Osteocyte (in vitro differentiated cells): Measurements from ENCODE around the gene NEK4. TPM values are rescaled to one million over a fixed set of nuclear protein-coding genes. Genes with fewer than 3 reads are reported as not detected.

Experiments
- DNase-seq: peaks from one replicate; pipeline ENCODE4 v3.0.0; 2021; ENCODE audit warnings: mixed read lengths; ENCODE audit not compliant: unreplicated experiment; ENCODE audit errors: extremely low spot score
- H3K27ac Mint-ChIP-seq: one replicate; pipeline ENCODE4 v1.8.0; 2021; ENCODE audit warnings: mild to moderate bottlenecking, mixed read lengths; ENCODE audit not compliant: unreplicated experiment
- H3K27me3 Mint-ChIP-seq: one replicate; pipeline ENCODE4 v1.8.0; 2021; ENCODE audit warnings: mixed read lengths; ENCODE audit not compliant: unreplicated experiment
- H3K36me3 Mint-ChIP-seq: one replicate; pipeline ENCODE4 v1.8.0; 2021; ENCODE audit warnings: mixed read lengths; ENCODE audit not compliant: unreplicated experiment
- H3K4me1 Mint-ChIP-seq: one replicate; pipeline ENCODE4 v1.8.0; 2021; ENCODE audit warnings: mixed read lengths; ENCODE audit not compliant: unreplicated experiment
- H3K4me3 Mint-ChIP-seq: one replicate; pipeline ENCODE4 v1.8.0; 2021; ENCODE audit warnings: mild to moderate bottlenecking, moderate library complexity, mixed read lengths; ENCODE audit not compliant: unreplicated experiment
- H3K9me3 Mint-ChIP-seq: one replicate; pipeline ENCODE4 v1.8.0; 2021; ENCODE audit warnings: mixed read lengths; ENCODE audit not compliant: unreplicated experiment
- total RNA-seq: library from RNA; stranded (reverse); gene quantifications from 2 replicates; pipeline ENCODE4 v1.2.1, GENCODE V29; 2021
- TF ChIP-seq, protein P1 (sequence below): fragments of 200-600 bp; sonication (generic); IDR thresholded peaks from 2 replicates; pipeline ENCODE4 v1.5.0; 2021; ENCODE audit warnings: antibody characterized with exemption, mild to moderate bottlenecking, moderate library complexity

Gene NEK4
- total RNA-seq, 1 donor from 2014 or later, result 23.1 TPM

DNA sequence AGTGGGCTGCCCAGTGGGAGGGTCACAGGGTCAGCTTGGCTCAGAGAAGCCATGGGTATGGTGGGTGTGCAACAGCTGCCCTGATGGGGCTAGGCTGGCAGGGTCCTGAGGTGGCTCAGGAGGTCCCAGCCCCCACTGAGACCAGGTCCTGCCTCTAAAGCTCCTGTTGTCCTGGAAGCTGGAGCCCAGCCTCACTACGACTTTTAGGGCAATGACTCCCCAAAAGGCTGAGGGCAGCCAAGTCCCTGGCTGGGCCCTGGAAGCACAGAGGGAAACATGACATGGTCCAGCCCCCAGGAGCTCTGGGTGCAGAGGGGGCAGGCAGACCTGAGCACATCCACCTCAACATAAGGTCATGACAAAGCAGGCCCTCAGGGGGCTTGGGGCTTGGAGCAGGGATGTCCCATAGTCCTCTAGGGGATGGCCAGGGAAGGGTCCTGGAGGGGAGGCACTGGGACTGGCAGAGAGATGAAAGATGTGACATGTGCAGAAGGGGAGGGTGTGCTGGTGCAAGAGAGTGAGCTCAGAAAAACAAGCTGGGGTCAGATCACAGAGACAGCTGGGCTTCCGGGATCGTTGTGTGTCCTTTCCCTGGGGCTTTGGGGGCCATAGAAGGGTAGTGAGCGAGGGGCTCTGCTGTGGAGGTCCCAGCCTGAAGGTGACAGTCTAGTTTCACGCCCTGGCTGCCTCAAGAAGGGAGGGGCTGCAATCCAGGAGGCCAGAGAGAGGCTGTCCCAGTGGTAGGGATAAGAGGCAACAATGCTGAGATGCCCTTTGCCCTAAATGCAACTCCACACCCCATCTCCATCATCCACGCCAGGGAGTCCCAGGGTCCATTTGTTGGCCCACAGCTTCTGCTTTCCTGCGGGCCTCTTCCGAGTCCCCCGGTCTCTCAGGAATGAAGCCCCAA is 23.2 kb upstream of the NEK4 start:
- Mint-ChIP-seq H3K9me3 (no peaks in the 10 kb centered on the region), H3K4me1 (peaks cover 12% of the 10 kb centered on the region), H3K4me3 (no peak overlapping the region), H3K36me3 (no peaks in the 10 kb centered on the region), H3K27me3 (no peaks in the 10 kb centered on the region), H3K27ac (no peak overlapping the region)
- TF ChIP-seq, protein P1, sequence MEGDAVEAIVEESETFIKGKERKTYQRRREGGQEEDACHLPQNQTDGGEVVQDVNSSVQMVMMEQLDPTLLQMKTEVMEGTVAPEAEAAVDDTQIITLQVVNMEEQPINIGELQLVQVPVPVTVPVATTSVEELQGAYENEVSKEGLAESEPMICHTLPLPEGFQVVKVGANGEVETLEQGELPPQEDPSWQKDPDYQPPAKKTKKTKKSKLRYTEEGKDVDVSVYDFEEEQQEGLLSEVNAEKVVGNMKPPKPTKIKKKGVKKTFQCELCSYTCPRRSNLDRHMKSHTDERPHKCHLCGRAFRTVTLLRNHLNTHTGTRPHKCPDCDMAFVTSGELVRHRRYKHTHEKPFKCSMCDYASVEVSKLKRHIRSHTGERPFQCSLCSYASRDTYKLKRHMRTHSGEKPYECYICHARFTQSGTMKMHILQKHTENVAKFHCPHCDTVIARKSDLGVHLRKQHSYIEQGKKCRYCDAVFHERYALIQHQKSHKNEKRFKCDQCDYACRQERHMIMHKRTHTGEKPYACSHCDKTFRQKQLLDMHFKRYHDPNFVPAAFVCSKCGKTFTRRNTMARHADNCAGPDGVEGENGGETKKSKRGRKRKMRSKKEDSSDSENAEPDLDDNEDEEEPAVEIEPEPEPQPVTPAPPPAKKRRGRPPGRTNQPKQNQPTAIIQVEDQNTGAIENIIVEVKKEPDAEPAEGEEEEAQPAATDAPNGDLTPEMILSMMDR, result no peak
- no peak for DNase-seq

DNA sequence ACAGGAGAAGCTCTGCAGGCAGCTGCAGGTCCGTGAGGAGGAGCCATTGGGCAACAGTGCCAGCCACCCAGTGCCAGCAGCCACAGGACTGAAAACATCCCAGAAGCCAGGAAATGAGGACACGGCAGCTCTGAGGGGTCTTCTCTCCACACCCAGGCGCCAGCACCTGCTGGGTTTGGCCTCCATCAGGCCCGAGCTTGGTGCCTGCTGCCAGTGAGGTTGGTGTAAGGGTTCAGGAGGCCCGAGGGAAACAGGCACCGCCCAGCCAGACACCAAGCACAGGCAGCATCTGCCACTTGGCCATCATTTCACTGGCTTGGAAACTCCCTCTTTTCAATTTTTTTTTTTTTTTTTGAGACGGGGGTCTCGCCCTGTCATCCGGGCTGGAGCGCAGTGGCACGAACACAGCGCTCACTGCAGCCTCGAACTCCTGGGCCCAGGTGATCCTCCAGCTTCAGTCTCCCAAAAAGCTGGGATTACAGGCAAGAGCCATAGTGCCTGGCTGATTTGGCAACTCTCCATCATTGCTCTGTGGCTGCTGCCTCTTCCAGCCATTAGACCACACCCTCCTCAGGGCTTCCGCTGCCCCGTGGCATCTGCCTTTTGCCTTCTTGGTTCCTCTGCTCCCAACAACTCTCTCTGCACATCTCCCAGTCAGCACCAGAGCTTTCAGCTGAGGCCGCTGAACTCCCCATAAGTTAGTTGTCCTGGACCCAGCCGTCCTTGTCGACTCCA is 22.4 kb upstream of the NEK4 start:
- no peak for DNase-seq
- TF ChIP-seq, protein P1, result no peak
- Mint-ChIP-seq H3K27ac (no peak overlapping the region), H3K36me3 (no peaks in the 10 kb centered on the region), H3K4me3 (no peak overlapping the region), H3K27me3 (no peaks in the 10 kb centered on the region), H3K4me1 (peaks cover 10% of the 10 kb centered on the region), H3K9me3 (no peaks in the 10 kb centered on the region)

DNA sequence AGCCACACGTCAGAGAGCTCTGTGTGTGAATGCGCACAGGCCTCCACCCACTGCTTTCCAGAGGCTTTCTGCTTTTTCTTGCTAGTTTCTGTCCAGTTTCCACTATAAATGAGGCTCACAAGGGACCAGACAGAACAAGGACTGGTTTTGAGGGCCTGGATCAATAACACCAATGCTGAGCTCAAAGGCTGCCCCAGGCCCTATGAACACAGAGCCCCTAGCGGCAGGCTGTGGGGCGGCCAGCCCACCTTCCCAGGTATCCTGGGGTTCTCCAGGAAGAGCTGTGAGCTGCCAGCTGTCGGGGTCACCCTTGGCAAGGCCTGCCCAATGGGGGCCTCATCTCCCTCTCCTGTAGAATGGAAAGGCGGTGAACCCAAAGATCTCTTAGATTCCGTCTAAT is 21.7 kb upstream of the NEK4 start:
- H3K4me3 Mint-ChIP-seq, result no peak overlapping the region
- no peaks in the 10 kb centered on the region for H3K9me3 Mint-ChIP-seq
- no peaks in the 10 kb centered on the region for H3K36me3 Mint-ChIP-seq
- TF ChIP-seq, protein P1, result no peak
- no peaks in the 10 kb centered on the region for H3K27me3 Mint-ChIP-seq
- peaks cover 10% of the 10 kb centered on the region for H3K4me1 Mint-ChIP-seq
- no peak overlapping the region for H3K27ac Mint-ChIP-seq
- DNase-seq, result no peak

DNA sequence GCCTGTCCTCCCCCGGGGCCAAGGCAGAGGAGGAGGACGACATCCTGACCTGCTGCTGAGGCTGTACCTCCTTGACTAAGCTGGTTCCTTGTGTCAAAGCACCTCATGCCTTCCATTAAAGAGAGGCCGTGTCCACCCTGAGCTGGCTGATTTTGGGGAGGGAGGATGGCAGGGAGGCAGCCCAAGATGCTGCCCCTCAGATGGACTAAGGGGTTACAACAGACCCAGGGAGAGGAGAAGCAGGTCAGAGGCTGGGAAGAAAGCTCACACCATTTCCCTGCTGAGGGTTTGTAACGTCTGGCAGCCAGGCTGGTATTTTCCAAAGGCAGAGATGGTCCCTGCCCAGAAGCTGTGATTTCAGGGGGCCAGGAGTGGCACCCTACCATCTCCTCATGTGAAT is 21.2 kb upstream of the NEK4 start:
- no peak for DNase-seq
- no peaks in the 10 kb centered on the region for H3K27me3 Mint-ChIP-seq
- H3K4me1 Mint-ChIP-seq, result peaks cover 10% of the 10 kb centered on the region
- TF ChIP-seq, protein P1, result no peak
- H3K4me3 Mint-ChIP-seq, result no peak overlapping the region
- no peak overlapping the region for H3K27ac Mint-ChIP-seq
- H3K36me3 Mint-ChIP-seq, result no peaks in the 10 kb centered on the region
- H3K9me3 Mint-ChIP-seq, result no peaks in the 10 kb centered on the region

DNA sequence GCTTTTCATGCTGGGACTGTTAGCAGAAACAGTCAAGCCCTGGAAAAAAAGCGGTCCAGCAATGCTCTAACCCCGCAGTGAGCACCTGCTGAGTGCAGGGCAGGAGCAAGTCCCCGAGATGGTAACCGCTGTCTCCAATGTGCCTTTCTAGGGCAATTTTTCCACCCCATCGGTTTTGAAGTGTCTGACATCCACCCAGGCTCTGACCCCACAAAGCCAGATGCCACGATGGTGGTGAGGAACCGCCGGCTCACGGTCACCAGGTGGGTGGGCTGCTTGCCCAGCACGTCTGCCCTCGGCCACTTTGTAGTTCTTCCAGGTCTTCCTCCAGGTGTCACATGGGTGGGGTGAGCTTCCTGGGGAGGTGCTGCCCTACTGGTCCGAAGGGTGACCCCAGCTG is 20.6 kb upstream of the NEK4 start:
- H3K27ac Mint-ChIP-seq, result no peak overlapping the region
- no peak overlapping the region for H3K4me3 Mint-ChIP-seq
- H3K36me3 Mint-ChIP-seq, result no peaks in the 10 kb centered on the region
- TF ChIP-seq, protein P1, result no peak
- no peaks in the 10 kb centered on the region for H3K27me3 Mint-ChIP-seq
- peaks cover 10% of the 10 kb centered on the region for H3K4me1 Mint-ChIP-seq
- DNase-seq, result no peak
- H3K9me3 Mint-ChIP-seq, result no peaks in the 10 kb centered on the region
